Right ventricle myocardium inferior (tissue), 1 donor: ENCODE measurements around the gene PROC. TPM values are rescaled to one million over a fixed set of nuclear protein-coding genes. Genes with fewer than 3 reads are reported as not detected.
"Not testable (repeated sequence)": the region's sequence is repeated elsewhere in the genome, so short reads cannot be mapped to it uniquely, and the experiment has no call there.

ENCODE experiments used
- ATAC-seq: fragments of 200-7000 bp; cut with Tn5 transposase; one replicate; pipeline ENCODE4 v1.9.1; 2020; ENCODE audit warnings: mild to moderate bottlenecking, moderate library complexity
- DNase-seq: peaks from one replicate; pipeline ENCODE4 v3.0.0; 2021; ENCODE audit errors: missing footprints
- intact Hi-C: fragments of 100-400 bp; cut with DNase I; formaldehyde crosslinking; loops from one replicate; pipeline ENCODE4 v1.11.0; 2022
- total RNA-seq: library from RNA; stranded (reverse); fragmentation: NEBNext Ultra II Directional; extraction: Animal tissue kit (Norgen Biotek cat#: 25700); gene quantifications from one replicate; pipeline ENCODE4 v1.2.1, GENCODE V29; 2021
- donor health status: DM: no; HTN: yes; CAD: no; lungs with severe emphysema.

Gene PROC
- total RNA-seq, 1 donor from 2014 or later: not detected

DNA sequence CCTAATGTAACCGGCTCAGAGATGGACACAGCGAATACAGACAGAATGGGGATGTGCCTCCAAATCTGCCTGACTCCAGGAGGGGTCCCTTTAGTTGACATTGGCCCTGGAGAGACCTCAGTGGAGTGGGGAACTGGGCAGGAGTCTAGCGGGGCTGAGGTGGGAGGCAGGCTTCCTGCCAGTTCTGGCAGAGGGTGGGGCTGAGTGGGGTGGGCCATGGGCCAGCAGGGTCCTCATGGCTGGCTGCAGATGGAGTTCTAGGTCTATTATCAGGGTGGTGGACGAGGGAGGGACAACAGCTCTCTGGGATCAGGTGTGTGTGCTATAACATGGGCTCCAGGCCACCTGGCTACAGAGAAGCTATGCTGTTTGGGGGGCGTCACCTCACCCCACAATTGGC is 21.1 kb downstream of the PROC start:
- ATAC-seq: no peak
- intact Hi-C loops: no loop called here

DNA sequence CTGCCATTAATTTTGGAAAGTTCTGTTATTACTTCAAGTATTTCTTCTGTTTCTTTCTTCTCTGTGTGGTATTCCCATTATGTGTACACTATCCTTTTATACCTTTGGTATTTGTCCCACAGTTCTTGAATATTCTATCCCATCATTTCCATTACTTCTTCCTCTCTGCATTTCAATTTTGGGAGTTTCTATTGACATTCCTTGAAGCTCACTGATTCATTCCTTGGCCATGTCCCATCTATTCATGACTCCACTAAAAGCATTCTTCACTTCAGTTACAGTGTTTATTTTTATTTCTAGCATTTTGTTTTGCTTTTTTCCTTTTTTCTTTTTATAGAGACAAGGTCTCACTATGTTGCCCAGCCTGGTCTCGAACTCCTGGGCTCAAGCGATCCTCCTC is 30.3 kb downstream of the PROC start:
- intact Hi-C loops: no loop called here
- no peak for ATAC-seq
- no peak for DNase-seq

More for the DNA sequence above, 21.1 kb downstream of the PROC start:
- no peak for DNase-seq

GRCh38 chr2:127449414-127449813 is 31.2 kb downstream of the PROC start:
- no peak for ATAC-seq
- no peak for DNase-seq
- intact Hi-C loops: no loop called here

DNA sequence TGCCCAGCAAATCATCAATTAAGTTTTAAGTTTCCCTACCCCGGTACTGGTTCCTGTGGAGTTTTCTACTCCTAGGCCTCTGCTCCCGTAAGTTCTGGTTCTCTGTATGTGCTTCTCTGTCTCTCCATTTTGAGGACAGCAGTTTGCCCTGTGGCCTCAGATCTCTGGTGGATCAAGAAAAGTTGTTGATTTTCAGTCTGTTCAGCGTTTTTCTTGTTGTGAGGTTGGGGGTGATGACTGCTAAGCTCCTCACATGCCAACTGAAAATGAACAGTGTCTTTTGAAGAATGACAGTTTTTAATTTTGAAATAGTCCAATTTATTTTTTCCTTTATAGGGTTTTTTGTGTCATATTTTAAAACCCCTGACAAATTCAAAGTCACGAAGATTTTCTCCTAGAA is 31.7 kb downstream of the PROC start:
- ATAC-seq: no peak
- intact Hi-C loops: no loop called here
- no peak for DNase-seq

DNA sequence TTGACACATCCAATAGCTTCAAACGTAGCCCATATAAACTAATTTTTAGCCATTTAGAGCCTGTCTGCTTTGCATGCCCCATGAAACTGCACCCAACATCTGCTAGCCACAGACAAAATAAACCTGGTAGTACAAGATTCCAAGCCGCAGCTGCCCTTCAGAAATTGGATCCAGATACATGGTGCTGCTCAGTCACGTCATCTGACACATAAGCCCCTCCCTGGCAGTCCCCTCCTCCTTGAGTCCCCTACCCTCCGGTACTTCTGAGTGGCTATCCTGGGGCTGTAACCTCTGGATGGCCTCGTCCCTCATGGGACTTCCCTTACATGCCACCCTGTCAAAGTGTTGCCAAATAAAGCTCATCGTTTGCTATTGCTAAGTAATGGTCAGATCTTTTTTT is 33.8 kb downstream of the PROC start:
- intact Hi-C loops: no loop called here
- no peak for ATAC-seq
- no peak for DNase-seq

DNA sequence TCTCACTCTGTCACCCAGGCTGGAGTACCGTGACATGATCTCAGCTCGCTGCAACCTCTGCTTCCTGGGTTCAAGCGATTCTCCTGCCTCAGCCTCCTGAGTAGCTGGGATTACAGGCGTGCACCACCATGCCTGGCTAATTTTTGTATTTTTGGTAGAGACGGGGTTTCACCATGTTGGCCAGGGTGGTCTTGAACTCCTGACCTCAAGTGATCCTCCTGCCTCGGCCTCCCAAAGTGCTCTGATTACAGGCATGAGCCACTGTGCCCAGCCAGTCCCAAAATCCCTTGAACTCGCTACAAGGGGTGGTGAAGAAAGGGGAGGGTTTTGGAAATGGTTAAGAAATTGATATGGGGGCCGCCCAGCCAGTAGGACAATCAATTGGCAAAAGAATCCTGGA is 34.2 kb downstream of the PROC start:
- ATAC-seq, DNase-seq: not testable (repeated sequence)

GRCh38 chr2:127453013-127453391 is 34.8 kb downstream of the PROC start:
- no peak for DNase-seq
- no peak for ATAC-seq
- intact Hi-C loops: no loop called here

More for the DNA sequence above, 34.2 kb downstream of the PROC start:
- intact Hi-C loops: not testable (repeated sequence)

GRCh38 chr2:127453392-127454171 is 35.4 kb downstream of the PROC start:
- no peak for ATAC-seq
- no peak for DNase-seq
- intact Hi-C loops: no loop called here

- no peak for ATAC-seq
- intact Hi-C loops: no loop called here
- DNase-seq: no peak
Measured at GRCh38 chr2:127454595-127455565, 36.7 kb downstream of the PROC start.

- intact Hi-C loops: no loop called here
- ATAC-seq: no peak
- no peak for DNase-seq
Measured at GRCh38 chr2:127455566-127456493, 37.6 kb downstream of the PROC start.

- ATAC-seq (no peak), DNase-seq (no peak)
- intact Hi-C loops: no loop called here
Measured at GRCh38 chr2:127456960-127457359, 38.7 kb downstream of the PROC start.

GRCh38 chr2:127462461-127462860 is 44.2 kb downstream of the PROC start:
- ATAC-seq: no peak
- no peak for DNase-seq
- intact Hi-C loops: no loop called here

- intact Hi-C loops: no loop called here
- ATAC-seq (no peak), DNase-seq (no peak)
Measured at GRCh38 chr2:127463155-127463991, 45.1 kb downstream of the PROC start.

DNA sequence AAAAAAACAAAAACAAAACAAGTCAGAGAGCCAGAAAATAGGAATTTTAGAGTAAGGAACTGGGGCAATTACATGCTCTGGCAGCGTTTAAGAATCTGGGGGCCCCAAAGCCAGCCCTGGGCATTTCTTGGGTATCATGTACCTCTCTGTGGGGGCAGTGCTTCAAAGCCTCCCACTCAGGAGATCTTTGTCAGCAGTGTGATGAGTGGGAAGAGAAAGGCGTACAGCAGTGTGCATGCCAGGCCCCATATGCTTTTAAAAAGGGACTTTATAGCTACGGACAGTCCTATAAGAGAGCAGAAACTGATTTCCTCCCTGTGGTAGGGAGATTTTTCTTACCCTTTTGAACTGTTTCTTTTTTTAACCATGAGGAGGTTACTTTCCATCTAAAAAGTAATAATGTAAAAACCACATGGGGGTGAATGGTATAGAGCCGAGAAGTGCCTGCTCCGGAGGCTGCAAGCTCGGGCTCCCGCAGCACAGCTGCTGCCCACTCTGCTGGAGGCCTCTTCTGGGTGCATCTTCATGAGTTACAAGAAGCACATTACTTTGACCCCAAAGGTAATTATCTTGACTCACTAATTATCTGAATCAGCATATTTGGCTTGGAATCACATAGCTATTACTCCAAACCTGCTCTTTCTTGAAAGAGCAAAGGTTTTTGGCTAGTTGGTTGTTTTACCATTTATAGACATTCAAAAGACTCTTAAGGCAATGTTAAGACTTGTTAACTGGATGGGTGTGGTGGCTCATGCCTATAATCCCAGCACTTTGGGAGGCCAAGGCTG is 46.4 kb downstream of the PROC start:
- ATAC-seq (no peak), DNase-seq (no peak)
- intact Hi-C loops: no loop called here

DNA sequence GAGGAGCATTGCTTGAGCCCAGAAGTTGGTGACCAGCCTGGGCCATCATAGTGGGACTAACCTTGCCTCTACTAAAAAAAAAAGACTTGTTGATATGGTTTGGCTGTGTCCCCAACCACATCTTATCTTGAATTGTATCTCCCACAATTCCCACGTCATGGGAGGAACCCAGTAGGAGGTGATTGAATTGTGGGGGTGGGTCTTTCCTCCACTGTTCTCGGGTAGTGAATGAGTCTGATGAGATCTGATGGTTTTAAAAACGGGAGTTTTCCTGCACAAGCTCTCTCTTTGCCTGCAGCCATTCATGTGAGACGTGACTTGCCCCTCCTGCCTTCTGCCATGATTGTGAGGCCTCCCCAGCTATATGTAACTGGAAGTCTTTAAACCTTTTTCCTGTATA is 47.0 kb downstream of the PROC start:
- ATAC-seq (no peak), DNase-seq (no peak)
- intact Hi-C loops: no loop called here

DNA sequence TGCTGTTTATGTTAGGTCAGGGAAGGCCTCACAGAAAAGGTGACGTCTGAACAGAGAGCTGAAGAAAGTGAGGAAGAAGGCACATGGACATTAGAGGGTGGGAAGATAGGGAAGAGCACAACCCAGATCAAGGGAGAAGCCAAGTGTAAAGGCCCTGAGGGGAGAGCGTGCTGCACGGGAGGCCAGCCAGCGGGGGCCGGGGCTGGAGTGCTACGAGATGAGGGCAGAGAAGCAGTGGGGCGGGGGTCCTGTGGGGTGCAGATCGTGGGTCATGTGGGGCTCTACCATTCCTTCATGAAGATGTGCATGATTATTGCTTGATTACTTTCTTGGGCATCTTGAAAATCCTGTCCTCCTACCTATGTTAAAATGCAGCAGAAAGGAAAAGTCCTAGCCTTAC is 50.8 kb downstream of the PROC start:
- ATAC-seq (no peak), DNase-seq (no peak)
- intact Hi-C loops: no loop called here

- ATAC-seq: no peak
- intact Hi-C loops: no loop called here
Measured at GRCh38 chr2:127469974-127470373, 51.7 kb downstream of the PROC start.

More at GRCh38 chr2:127469974-127470373, 51.7 kb downstream of the PROC start:
- no peak for DNase-seq
